Posterior cingulate gyrus (tissue), 11 donors: ENCODE data around the gene HMCN1.
"Not testable (repeated sequence)": the region's sequence is repeated elsewhere in the genome, so short reads cannot be mapped to it uniquely, and the experiment has no call there.

ENCODE experiments used
- DNase-seq, 10 donors: peaks; one replicate each; pipeline versions ENCODE4 v3.0.0 to v3.0.0-alpha.2; 2020 to 2021; ENCODE audit warnings: mixed read lengths in 3 of 10
- intact Hi-C: fragments of 100-400 bp; cut with DNase I; formaldehyde crosslinking; loops from one replicate; pipeline ENCODE4 v1.15.1; 2023

The HMCN1 gene

DNA sequence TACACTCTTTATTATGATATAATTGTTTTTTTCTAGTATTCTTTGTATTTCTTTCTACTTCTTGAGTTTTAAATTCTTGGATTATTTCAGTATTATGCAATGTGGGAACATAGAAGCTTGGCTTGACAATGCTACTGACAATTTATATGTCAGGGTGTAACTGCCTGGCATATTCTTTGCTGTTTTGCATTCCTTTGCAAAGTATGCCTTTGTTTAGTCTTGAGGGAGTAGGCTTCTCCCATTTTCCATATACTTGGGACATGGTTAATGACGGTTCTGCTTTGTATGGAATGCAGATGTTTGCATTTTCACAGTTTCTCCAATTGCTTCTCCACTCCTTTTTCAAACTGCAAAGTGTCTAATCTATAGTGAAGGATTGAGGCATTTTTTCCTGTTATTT lies 109.8 kb downstream of the HMCN1 start:
- intact Hi-C loops, result no loop called here
- DNase-seq, result no peak

DNA sequence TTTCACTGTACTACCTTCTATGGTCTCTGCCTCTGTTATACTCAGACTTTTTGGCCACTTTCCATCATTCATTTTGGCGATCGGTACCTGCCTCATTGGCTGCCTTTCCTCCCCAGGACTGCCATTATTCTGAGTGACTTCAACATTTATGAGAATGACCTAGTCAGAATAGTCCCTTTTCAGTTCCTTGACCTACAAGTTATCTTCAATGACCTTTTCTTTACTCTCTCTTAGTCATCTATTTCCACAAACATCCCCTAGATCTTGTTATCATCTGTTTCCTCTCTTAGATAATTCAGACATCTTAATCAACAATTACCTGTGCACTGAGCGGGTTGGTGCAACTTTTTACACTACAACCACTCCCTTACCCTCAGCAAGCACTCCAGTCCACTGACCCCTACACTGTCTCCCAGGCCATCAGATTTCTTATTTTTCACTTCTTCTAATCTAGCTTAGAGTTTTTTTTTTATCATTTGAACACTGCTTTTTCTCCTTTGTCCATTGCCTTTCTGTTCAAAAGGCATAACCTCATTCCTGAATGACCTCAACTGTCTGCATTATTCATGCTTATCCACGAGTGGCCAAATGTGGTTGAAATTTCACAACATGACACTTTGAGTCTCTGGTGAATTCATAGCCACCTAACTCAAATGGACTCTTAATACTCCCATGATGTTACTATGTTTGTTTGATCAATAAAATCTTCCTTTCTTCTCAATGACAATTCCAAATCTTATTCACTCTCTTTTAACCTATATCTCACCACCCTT lies 112.7 kb downstream of the HMCN1 start:
- no peak for DNase-seq
- intact Hi-C loops, result no loop called here

DNA sequence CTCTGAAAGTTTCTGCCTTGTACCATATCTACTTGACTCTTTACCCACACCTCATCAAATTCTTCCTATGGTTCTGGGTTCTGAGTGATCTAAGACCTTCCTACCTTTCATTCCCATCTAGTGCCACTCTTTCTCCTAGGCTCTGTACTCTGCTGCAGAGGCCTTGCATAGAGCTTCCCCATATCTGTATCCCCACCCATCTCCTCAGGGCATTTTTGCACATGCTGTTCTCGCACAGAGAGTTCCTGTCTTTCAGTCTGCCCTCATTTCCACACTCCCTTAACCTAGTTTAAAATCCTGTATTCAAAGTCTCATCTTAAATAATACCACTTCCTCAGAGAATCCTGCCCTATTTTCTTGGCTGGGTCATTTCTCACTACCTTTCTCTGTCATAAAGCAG lies 114.8 kb downstream of the HMCN1 start:
- no peak for DNase-seq
- intact Hi-C loops, result no loop called here

DNA sequence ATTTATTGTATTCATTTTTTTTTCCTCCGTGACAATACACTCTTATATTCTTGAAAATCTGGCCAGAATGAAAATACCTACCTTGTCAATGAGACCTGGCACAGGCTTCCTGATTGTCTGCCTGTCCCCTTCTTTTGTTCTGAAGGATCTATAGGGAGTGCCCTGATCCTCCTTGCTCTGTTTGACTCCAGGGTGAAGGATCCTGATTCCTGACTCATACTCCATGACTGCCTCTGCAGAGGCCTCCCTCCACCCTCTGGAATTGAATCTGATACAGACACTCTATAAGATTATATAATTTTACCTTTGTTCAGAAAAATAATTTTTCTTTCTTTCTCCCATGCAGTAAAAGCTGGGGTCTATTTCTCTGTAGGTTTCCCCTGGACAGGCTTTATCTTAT lies 116.2 kb downstream of the HMCN1 start:
- intact Hi-C loops, result no loop called here
- DNase-seq, result no peak

DNA sequence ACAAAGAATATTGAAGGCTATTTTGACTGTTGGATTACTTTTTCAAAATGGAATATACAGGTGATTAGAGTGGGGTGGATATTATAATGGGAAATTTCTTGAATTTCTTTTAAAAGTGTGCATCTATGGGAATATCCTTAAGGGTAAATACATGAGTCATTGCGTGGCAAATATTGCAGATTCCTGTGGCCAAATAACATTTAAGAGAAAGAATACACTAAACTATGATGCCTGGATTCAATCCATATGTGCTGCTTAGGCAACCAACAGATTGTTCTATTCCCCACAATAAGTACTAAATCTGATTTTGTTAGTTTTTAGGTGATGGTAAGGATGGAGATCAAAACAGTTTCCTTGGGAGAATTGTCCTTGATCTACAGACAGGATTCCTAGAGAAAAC lies 119.5 kb downstream of the HMCN1 start:
- intact Hi-C loops, result no loop called here

DNA sequence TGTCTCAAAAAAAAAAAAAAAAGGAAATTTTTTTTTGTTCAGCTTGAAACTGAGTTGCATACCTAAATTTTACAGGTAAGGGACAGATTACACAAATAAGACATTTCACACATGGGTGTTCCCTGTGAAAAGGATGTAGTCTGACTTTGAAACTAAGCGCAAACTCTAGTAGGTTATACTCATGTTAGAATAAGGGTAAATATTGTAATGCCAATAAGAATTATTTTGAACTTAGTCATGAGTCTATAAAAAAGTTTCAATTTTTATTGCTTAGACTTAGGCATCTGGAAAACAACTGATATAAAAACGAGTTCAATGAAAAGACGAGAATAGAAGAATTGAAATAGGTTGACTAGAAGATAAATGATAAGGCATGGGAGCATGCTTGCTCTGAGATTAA lies 122.3 kb downstream of the HMCN1 start:
- intact Hi-C loops, result no loop called here
- DNase-seq, result no peak

More for the DNA sequence above, 119.5 kb downstream of the HMCN1 start:
- no peak for DNase-seq

DNA sequence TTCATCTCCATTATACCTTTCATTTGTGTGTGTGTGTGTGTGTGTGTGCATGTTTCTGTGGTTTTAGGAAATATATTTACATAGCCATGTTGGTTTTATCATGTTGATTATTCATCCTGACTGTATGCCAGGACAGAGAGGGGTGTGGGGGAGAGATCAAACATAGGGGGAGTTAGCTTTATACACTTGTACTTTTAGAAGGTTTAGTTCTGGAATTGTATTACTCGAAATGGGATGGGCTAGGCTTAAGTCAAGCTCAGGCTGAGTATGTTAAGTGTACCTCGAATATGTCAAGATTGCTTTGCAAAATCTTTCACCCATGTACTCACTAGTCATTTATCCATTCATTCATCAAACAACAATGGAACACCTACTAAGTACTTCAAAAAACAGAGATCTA lies 123.3 kb downstream of the HMCN1 start:
- intact Hi-C loops, result no loop called here
- DNase-seq, result no peak

DNA sequence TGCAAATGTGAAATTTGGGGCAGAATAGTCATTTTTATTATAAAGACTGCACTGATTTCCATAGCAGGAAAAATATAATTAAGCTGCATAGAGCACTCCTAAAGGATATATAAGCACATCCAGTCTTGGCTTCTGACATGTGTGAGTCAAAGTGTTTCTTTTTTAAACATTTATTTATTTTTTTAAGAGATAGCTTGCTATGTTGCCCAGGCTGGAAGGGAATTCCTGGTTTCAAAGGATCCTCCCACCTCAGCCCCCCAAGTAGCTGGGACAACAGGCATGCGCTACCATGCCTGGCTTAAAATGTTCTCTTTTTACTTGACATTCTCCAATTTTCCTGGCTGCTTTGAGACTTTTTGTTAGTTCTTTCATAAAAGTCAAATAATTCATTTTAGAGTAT lies 126.1 kb downstream of the HMCN1 start:
- DNase-seq, result no peak

DNA sequence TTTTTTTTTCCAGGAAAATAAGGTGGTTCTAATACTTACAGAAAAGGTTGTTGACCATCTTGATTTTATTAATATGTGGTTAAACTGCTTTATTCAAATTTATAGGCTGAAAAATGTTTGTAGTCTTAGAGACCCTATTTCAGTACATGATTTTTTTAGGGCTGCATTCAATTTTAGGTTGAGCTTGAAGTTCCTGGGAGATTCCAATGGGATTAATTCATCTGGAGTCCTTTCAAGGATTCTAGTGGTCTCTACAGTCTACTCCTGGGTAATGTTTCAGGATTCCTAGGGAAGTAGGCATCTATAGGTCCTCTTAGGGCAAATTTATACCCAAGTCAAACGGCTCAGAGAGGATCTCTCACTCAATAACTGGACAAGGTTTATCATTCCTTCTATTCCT lies 126.7 kb downstream of the HMCN1 start:
- no peak for DNase-seq
- intact Hi-C loops, result no loop called here

More for the DNA sequence above, 126.1 kb downstream of the HMCN1 start:
- intact Hi-C loops, result no loop called here

DNA sequence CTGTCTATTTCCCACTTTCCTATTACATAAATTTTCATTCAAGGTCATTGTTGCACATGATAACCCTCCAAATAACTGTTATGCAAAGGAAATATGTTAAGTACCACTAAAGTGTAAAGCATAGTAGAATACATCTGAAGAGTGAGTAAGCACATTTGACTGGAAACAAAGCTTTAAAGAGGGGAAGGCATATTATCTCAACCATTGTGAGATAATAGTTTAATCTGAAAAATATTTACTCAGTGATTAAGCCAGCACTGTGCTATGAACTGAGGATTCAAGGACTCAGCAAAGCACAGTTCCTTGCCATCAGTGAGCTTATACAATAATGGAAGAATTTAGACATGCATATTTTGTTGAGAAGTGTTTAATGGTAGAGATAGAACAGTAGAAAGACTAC lies 127.4 kb downstream of the HMCN1 start:
- no peak for DNase-seq
- intact Hi-C loops, result no loop called here

DNA sequence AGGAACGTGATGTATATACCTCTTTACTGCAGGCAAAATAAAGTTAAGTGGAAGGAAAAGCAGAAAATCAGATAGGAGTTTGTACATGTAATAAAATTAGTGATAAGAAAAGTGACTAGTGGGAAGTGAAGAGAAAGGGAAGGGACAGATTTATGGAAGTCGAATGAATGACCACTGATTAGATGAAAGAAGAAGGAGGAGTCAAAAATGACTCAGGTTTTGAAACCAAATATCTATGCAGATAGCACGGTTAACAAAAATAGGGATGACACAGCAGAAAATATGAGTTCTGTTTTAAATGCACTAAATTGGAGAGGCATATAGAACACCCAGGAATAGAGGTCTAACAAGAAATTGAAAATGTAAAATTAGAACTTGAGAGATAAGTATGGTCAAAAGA lies 128.0 kb downstream of the HMCN1 start:
- intact Hi-C loops, result no loop called here

DNA sequence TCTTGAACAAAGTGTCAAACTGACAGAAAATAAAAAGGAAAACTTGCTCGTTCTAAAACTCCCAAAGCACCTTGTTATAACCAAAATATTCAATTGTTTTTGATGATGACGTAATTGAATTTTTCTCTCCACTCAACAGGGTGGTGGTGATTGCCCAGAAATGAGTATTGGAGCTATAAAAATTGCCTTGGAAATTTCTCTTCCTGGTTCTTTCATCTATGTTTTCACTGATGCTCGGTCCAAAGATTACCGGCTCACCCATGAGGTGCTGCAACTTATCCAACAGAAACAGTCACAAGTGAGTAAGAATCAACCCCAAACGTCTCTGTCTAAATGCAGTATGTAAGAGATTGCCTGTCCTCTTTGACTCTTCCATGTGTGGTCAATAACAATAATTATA lies 130.1 kb downstream of the HMCN1 start:
- no peak for DNase-seq
- intact Hi-C loops, result no loop called here

More for the DNA sequence above, 128.0 kb downstream of the HMCN1 start:
- no peak for DNase-seq

DNA sequence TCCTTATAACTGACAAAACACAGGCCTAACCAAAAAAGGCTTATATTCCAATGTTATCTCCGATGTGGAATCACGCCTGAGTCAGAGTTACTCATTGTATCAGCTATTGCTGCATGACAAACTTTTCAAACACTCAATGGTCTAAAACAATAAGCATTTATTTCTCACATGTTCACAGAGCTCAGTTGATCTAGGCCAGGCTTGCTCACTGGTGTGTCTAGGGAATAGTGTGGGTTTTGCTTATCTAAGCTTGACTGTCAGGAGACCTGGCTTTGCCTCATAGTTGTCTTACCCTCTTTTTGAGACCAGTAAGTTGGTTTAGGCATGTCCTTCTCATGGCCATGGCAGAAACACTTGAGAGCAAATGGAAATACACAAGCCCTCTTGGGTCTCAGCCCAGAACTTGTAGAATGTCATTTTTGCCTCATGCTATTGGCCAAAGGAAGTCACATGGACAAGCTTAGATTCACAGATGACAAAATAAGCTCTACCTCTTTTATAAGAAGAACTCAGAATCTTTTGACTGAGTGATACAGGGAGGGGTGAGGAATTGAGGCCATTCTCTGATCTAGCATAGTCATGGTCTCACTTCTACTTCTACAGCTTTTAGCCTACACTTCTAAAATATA lies 130.8 kb downstream of the HMCN1 start:
- intact Hi-C loops, result no loop called here
- DNase-seq, result no peak

DNA sequence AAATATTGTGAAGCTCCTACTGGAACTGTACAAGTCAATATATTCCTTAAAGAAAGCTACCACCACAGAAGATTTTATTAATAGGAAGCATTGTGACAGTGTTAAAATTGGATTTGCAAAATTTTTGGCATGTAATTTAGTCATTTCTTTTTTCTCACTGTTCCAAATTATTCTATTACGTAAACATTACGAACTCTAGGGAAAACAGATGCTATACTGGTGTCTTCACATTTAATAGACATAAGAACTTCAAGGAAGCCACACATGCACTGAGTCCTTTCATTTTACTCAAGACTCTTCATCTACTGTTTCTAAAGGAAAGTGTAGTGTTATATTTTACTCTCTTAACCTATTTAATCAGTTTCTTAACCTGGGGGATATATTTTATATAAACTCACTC lies 135.4 kb downstream of the HMCN1 start:
- DNase-seq, result no peak
- intact Hi-C loops, result no loop called here

DNA sequence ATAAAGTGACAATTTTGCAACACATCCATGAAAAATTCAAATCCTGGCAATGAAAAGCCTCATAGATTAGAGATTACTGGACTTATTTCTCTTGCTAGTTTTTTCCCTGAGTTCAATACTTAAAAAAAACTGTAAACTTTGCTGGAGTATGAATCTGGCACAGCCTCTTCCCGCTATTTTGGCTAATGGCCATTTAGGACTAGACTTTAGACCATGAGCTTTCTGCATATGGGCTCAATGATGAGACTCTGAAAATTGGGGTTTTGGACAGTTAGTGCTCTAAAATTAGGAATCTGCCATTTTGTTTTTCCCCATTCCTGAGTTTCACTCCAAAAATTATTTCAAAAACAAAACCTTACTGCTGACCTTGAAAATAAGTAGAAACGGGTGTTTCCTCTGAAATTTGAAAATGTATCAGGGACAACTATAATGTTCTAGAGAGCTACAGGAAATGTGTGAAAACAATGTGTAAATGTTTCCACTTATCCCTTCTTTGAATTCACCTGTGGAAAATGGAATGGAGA lies 137.5 kb downstream of the HMCN1 start:
- intact Hi-C loops, result no loop called here

DNA sequence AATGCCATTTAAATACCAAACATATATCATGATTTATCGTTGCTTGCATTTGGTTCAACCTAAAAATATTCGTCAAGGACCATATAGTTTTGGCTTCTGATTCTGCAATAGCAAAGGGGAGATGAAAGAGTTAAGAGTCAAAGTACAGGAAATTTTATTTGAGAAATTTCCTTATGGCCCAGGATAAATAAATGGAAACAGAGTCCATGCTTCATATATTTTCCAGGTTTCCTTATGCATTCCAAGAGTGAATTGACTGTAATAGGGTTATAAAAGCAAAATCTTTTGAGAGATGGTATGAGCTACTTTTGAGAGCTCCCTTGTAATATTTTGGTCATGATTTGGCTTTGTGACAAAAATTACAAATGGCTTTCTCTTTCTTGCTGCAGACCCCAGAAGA lies 140.1 kb downstream of the HMCN1 start:
- intact Hi-C loops, result no loop called here
- DNase-seq, result no peak

More for the DNA sequence above, 137.5 kb downstream of the HMCN1 start:
- DNase-seq, result no peak

DNA sequence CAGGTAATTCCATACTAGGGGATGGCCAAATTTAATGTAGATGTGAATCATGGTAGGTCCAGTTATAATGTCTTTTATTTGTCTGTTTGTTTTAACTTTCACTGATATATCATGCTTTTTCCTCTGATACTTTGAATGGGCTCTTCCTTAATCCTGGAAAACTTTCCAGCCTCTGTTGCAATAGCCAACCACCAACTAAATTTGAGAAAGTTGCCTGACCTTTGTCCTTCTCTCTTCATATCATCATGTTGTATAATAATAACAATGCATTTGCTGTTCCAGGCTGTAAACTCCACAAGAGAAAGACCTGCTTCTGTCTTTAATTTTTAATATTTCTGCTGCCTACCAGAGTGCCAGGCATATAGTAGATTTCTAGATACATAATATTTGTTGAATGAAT lies 146.1 kb downstream of the HMCN1 start:
- no peak for DNase-seq
- intact Hi-C loops, result no loop called here

DNA sequence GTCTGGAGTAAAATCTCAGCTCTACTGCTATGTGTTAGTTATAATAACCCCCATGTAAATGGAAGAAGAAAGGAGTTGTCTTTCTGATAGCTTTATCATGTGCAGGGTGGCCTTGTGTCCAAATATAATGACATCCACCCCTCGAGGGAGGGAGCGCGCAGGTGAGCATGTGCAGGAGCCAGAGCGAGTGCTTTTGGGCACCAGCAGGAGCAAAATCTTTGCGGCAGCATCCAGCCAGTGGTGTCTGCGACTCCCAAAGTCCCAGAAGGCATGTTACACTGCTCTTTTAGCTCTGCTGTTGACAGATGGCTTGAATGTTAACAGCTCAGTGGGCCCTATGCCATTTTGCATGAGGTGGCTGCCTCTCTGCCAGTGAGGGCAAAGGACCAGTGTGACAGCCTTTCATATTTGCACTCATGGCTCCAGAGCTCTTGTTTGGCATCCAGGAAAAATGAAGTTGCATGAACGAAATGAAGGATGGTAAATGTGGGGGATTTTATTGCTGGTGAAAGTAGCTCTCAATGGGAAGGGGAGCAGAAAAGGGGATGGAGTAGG lies 146.7 kb downstream of the HMCN1 start:
- DNase-seq, result no peak
- intact Hi-C loops, result no loop called here

DNA sequence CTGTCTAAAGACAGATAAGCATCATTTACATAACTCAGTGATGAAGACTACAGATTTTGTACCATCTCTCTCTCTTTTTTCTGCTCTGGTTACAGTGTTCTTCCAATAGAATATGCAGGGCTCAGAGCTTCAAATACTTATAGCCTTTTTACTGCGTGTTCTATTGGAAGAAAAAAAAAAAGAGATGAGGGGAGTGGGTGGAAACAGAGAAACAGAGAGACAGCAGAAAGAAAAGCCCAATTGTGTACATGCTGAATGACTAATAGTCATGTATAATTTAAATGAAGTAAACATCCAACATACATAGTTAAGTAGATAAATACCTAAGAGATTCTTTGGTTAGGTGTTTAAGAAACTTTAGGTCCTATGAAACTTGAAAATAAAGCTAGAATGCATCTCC lies 151.9 kb downstream of the HMCN1 start:
- intact Hi-C loops, result no loop called here
- DNase-seq, result no peak

DNA sequence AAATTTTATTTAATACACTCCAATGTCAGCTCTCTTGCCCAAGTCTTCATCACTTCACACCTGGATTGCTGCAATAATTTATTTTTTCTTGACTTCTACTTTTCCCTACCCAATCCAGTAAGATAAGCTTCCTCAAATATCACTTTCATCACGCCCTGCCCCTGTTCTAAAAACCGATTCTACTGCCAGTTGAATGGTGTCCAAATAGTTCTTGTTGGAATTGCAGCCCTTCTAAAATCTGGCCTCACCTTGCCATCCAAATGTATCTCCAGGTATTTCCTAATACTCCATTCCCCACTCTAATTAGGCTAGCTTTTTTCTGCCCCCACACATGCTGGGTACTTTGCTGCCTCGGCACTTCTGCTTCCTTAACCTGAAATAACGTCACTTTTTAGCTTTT lies 152.5 kb downstream of the HMCN1 start:
- intact Hi-C loops, result no loop called here
- DNase-seq, result no peak

DNA sequence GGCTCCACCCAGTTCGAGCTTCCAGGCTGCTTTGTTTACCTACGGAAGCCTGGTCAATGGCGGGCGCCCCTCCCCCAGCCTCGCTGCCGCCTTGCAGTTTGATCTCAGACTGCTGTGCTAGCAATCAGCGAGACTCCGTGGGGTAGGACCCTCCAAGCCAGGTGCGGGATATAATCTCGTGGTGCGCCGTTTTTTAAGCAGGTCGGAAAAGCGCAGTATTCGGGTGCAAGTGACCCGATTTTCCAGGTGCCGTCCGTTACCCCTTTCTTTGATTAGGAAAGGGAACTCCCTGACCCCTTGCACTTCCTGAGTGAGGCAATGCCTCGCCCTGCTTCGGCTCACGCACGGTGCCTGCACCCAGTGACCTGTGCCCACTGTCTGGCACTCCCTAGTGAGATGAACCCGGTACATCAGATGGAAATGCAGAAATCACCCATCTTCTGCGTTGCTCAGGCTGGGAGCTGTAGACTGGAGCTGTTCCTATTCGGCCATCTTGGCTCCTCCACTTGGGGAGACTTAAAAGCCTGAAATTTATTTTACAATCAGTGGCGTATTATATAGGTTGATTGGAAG lies 158.7 kb downstream of the HMCN1 start:
- peak in 2 of 10 donors; percentile 20 to 41 for DNase-seq
- intact Hi-C loops, result not testable (repeated sequence)

DNA sequence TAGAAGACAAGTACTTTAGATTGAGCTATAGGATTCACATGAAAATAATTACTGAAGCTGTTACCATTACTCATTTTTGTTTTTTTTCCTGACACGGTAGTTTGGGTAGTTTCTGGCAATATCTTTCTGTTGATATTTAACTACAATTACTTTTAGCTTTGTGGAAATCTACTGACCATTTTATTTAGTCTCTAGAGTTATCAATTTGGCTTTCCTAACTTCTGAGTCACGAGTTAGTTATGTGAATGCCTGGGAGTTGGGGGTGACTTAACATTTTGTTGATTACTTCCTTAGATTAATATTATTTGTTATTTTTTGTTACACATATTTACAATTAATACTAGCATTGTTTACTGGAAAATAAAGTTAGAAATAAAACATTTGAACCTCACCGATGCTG lies 160.6 kb downstream of the HMCN1 start:
- no peak for DNase-seq
- intact Hi-C loops, result no loop called here
